ENCODE results near the gene SERBP1.
"Not testable (repeated sequence)": the region's sequence is repeated elsewhere in the genome, so short reads cannot be mapped to it uniquely, and the experiment has no call there.

SERBP1 gene

GRCh38 chr1:67429011-67429527 is 1.1 kb downstream of the SERBP1 start:
- H3K4me3 ChIP-seq (ENCODE audit: control insufficient read depth, low read depth, low read length): peak overlapping the region; percentile 80
- no peak for TF ChIP-seq CTCF (conservative IDR thresholded peaks at IDR 0.05; ENCODE audit: control insufficient read depth, insufficient read depth, low read depth, low read length)
- DNase-seq (ENCODE audit: low read depth): peak; percentile 25

- TF ChIP-seq CTCF (conservative IDR thresholded peaks at IDR 0.05; ENCODE audit: control insufficient read depth, insufficient read depth, low read depth, low read length): no peak
- DNase-seq (ENCODE audit: low read depth): no peak
- peak overlapping the region; percentile 80 for H3K4me3 ChIP-seq (ENCODE audit: control insufficient read depth, low read depth, low read length)
Measured at GRCh38 chr1:67427947-67428346, 2.3 kb downstream of the SERBP1 start.

GRCh38 chr1:67427465-67427864 is 2.7 kb downstream of the SERBP1 start:
- DNase-seq (ENCODE audit: low read depth): no peak
- no peak for TF ChIP-seq CTCF (conservative IDR thresholded peaks at IDR 0.05; ENCODE audit: control insufficient read depth, insufficient read depth, low read depth, low read length)
- peak overlapping the region; percentile 80 for H3K4me3 ChIP-seq (ENCODE audit: control insufficient read depth, low read depth, low read length)

- no peak overlapping the region for H3K4me3 ChIP-seq (ENCODE audit: control insufficient read depth, low read depth, low read length)
- TF ChIP-seq CTCF (conservative IDR thresholded peaks at IDR 0.05; ENCODE audit: control insufficient read depth, insufficient read depth, low read depth, low read length): no peak
- DNase-seq (ENCODE audit: low read depth): no peak
Measured at GRCh38 chr1:67420835-67421492, 9.2 kb downstream of the SERBP1 start.

- TF ChIP-seq CTCF (conservative IDR thresholded peaks at IDR 0.05; ENCODE audit: control insufficient read depth, insufficient read depth, low read depth, low read length): no peak
- H3K4me3 ChIP-seq (ENCODE audit: control insufficient read depth, low read depth, low read length): no peak overlapping the region
- no peak for DNase-seq (ENCODE audit: low read depth)
Measured at GRCh38 chr1:67418839-67419586, 11.2 kb downstream of the SERBP1 start.

GRCh38 chr1:67417733-67418132 is 12.5 kb downstream of the SERBP1 start:
- H3K4me3 ChIP-seq (ENCODE audit: control insufficient read depth, low read depth, low read length); DNase-seq (ENCODE audit: low read depth): not testable (repeated sequence)

- H3K4me3 ChIP-seq (ENCODE audit: control insufficient read depth, low read depth, low read length): no peak overlapping the region
- DNase-seq (ENCODE audit: low read depth): no peak
- TF ChIP-seq CTCF (conservative IDR thresholded peaks at IDR 0.05; ENCODE audit: control insufficient read depth, insufficient read depth, low read depth, low read length): no peak
Measured at GRCh38 chr1:67415041-67415440, 15.2 kb downstream of the SERBP1 start.

All from fibroblast of mammary gland (primary cell).